ENCODE results near the gene HLA-DOA.

The HLA-DOA gene

DNA sequence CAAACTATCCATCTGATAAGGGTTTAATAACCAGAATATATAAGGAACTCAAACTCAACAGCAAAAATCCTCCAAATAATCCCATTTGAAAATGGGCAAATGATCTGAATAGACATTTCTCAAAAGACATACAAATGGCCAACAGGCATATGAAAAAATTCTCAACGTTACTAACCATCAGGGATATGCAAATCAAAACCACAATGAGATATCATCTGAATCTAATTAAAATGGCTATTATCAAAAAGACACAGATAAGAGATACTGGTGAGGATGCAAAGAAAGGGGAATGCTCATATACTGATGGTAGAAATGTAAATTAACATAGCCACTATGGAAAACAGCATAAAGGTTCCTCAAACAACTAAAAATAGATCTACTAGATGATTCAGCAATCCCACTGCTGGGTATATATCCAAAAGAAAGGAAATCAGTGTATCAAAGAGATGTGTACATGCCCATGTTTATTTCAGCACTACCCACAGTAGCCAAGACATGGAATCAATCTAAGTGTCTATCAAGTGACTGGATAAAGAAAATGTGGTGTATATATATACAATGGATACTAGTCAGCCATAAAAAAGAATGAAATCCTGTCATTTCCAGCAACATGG is 47.1 kb downstream of the HLA-DOA start:
- DNase-seq: no peak

DNA sequence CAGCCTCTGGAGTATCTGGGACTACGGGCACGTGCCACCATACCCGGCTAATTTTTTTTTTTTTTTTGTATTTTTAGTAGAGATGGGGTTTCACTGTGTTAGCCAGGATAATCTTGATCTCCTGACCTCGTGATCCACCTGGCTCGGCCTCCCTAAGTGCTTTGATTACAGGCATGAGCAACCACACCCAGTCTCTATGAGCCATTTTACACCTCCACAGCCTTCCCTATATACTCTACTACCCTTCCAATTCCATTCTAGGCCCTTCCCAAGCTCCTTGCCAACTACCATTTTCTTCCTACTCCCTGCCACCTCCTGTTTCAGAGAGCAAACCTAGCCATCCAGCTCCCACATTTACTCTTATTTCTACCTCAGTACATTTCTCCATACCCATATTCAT is 48.8 kb downstream of the HLA-DOA start:
- no peak for DNase-seq

GRCh38 chr6:32956176-32956575 is 53.2 kb downstream of the HLA-DOA start:
- no peak for DNase-seq

DNA sequence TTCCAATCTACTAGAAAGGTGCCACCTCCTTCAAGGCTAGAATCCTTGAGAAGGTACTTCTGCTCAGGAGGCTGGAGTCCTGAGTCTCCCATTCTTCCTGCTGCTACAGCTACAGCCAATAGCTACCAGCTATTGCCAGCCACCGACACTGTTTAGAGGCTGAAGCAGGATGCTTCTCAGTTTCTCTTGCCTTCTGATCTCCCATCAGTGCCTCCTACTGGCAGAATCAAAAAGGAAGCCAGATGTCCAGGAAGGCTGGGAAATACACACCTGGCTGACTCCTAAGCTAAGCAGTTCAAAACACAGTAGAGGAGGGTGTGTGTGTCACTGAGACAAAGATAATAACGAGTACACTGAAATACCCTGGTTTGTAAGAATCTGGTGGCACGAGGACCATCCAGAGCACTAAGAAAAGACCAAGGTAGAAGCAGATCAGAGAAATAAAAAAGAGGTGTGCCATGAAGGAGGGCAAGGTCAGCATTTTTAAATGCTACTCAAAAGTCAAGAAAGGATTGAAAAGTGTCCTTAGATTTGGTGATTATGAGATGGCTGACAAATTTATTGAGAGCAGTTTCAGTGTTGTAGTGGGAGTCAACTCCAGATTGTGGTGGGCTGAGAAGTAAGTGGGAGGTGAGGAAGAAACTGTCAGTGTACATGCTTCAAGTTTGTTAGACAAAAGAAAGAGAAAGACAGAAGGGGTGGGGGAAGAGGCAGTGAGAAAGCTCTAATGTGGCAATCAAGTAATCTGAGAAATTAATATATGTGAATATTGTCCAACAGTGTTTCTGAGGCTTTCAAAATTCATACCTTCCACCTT is 54.2 kb downstream of the HLA-DOA start:
- DNase-seq: peak; percentile 50

DNA sequence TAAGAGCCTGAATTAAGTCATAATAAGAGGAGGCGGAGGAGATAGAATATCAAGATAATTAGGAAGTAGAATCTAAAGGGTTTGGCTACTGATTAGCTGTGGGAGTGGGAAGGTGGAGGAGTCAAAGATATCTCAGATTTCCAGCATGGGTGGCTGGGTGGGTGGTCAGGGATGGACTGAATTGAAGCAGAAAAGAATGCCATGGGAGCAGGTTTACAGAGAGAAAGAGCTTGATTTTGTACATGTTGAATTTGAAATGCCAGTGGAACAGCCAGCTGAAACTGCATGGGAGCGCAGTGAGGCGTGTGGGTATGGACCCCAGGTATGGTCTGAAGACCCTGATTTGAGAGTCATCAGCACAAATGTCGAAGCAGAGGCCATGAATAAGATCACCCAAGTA is 55.1 kb downstream of the HLA-DOA start:
- DNase-seq: no peak
